ENCODE results near the gene KIF24.

GRCh38 chr9:34362614-34363214 is 33.6 kb upstream of the KIF24 start:
- no peak for TF ChIP-seq CTCF (IDR thresholded peaks at IDR 0.05)
- no peak for TF ChIP-seq POLR2A (IDR thresholded peaks at IDR 0.05)
